Stomach (tissue), 9 donors: ENCODE results near the gene CTNNA1. TPM values are rescaled to one million over a fixed set of nuclear protein-coding genes. Genes with fewer than 3 reads are reported as not detected.

ENCODE experiments used
- DNase-seq, 2 donors: peaks; one replicate each; pipeline versions ENCODE4 v3.0.0 to v3.0.0-alpha.2; 2013 to 2019
- H3K27ac ChIP-seq, 5 donors: fragments of 200-600 bp in 4 of 5; sonication (generic) in 4 of 5; one replicate each; pipeline ENCODE4 v1.5.1; 2013 to 2019; ENCODE audit warnings: mild to moderate bottlenecking in 1 of 5, moderate library complexity in 1 of 5
- H3K27me3 ChIP-seq, 3 donors: fragments of 200-600 bp; sonication (generic); one replicate each; pipeline ENCODE4 v1.5.1; 2017 to 2019; ENCODE audit warnings: mixed run types in 1 of 3
- H3K36me3 ChIP-seq, 4 donors: fragments of 200-600 bp; sonication (generic); 1 replicate in 3 of 4; 2 replicates in 1 of 4; pipeline ENCODE4 v1.5.1; 2016 to 2019
- H3K4me1 ChIP-seq, 4 donors: fragments of 200-600 bp; sonication (generic); one replicate each; pipeline ENCODE4 v1.5.1; 2016 to 2019
- H3K4me3 ChIP-seq, 4 donors: fragments of 200-600 bp; sonication (generic) in 3 of 4; one replicate each; pipeline ENCODE4 v1.5.1; 2016 to 2019; ENCODE audit warnings: mild to moderate bottlenecking in 1 of 4
- H3K9me3 ChIP-seq, 4 donors: fragments of 200-600 bp; sonication (generic); one replicate each; pipeline ENCODE4 v1.5.1; 2016 to 2019
- CTCF ChIP-seq, 7 experiments: fragments of 450-650 bp in 4 of 7; fragments of 200-600 bp in 3 of 7; sonication (generic) in 3 of 7; IDR thresholded peaks; one replicate each; pipeline ENCODE4 v1.5.1; 2016 to 2019; ENCODE audit warnings: antibody characterized with exemption in 7 of 7, control low read depth in 2 of 7, mild to moderate bottlenecking in 1 of 7
- EP300 ChIP-seq: sonication (generic); formaldehyde crosslinking; IDR thresholded peaks from one replicate; pipeline ENCODE4 v1.6.1; 2017; ENCODE audit warnings: antibody characterized with exemption
- POLR2A ChIP-seq, 4 donors: fragments of 450-650 bp; IDR thresholded peaks; one replicate each; pipeline ENCODE4 v1.6.1; 2016; ENCODE audit warnings: antibody characterized with exemption in 4 of 4, control low read depth in 2 of 4, mild to moderate bottlenecking in 1 of 4, moderate library complexity in 1 of 4
- POLR2AphosphoS5 ChIP-seq, 3 donors: sonication (generic); formaldehyde crosslinking; IDR thresholded peaks; one replicate each; pipeline ENCODE4 v1.6.1; 2016; ENCODE audit warnings: antibody characterized with exemption in 3 of 3
- WGBS, 5 donors: extraction: QIAGEN DNeasy Blood & Tissue Kit in 3 of 5; methylation state at CpG; one replicate each; pipeline versions ENCODE4 v1.1.5 to v1.1.7; 2013 to 2018; 5-methylcytosine and 5-hydroxymethylcytosine counted together
- intact Hi-C: fragments of 100-400 bp; cut with DNase I; formaldehyde crosslinking; loops from one replicate; pipeline ENCODE4 v1.15.1; 2023; ENCODE audit warnings: low total_unique reads
- polyA plus RNA-seq, 3 donors: library from polyadenylated mRNA; stranded (reverse); fragments of 200-250 nt; gene quantifications; one replicate each; pipeline ENCODE4 v1.2.3, GENCODE V29; 2013
- total RNA-seq, 5 donors: library from RNA; depleted of rRNA; stranded (reverse); fragments of >200 nt; gene quantifications; one replicate each; pipeline versions ENCODE4 v1.1.0 to v1.2.3, GENCODE V29; 2014 to 2016
- donor health status: healthy with polysubstance abuse.
- donor health status: Bipolar disorder and iron deficiency.
- donor health status: healthy.

Gene CTNNA1
- total and polyA plus RNA-seq, 8 donors, result 88.7 to 531 (median 214) TPM

- Histone ChIP-seq H3K36me3 (peaks cover 0 to 75% (median 55%) of the 10 kb centered on the region in 4 donors), H3K9me3 (no peaks in the 10 kb centered on the region), H3K27ac (no peak overlapping the region), H3K4me3 (no peak overlapping the region), H3K4me1 (no peaks in the 10 kb centered on the region), H3K27me3 (no peaks in the 10 kb centered on the region)
- intact Hi-C loops, result no loop called here
- TF ChIP-seq POLR2AphosphoS5 (IDR thresholded peaks at IDR 0.05), result no peak
- no peak for TF ChIP-seq POLR2A (IDR thresholded peaks at IDR 0.05)
- TF ChIP-seq CTCF (IDR thresholded peaks at IDR 0.05), result no peak
- no peak for TF ChIP-seq EP300
- DNase-seq, result no peak
- WGBS, 5 donors, result 86 to 93% (median 89%) methylated on average over 4 of the region's 4 CpGs
Observed at GRCh38 chr5:138912093-138912492, 158.9 kb downstream of the CTNNA1 start.

- Histone ChIP-seq H3K27ac (no peak overlapping the region), H3K4me1 (no peaks in the 10 kb centered on the region), H3K9me3 (no peaks in the 10 kb centered on the region), H3K36me3 (peaks cover 0 to 73% (median 52%) of the 10 kb centered on the region in 4 donors), H3K4me3 (no peak overlapping the region), H3K27me3 (no peaks in the 10 kb centered on the region)
- intact Hi-C loops, result no loop called here
- TF ChIP-seq POLR2AphosphoS5 (IDR thresholded peaks at IDR 0.05) (no peak), EP300 (no peak), POLR2A (IDR thresholded peaks at IDR 0.05) (no peak), CTCF (IDR thresholded peaks at IDR 0.05) (no peak)
- DNase-seq, result no peak
- 95 to 97% (median 96%) methylated on average over 3 of the region's 3 CpGs for WGBS, 5 donors
Observed at GRCh38 chr5:138913773-138914172, 160.5 kb downstream of the CTNNA1 start.

DNA sequence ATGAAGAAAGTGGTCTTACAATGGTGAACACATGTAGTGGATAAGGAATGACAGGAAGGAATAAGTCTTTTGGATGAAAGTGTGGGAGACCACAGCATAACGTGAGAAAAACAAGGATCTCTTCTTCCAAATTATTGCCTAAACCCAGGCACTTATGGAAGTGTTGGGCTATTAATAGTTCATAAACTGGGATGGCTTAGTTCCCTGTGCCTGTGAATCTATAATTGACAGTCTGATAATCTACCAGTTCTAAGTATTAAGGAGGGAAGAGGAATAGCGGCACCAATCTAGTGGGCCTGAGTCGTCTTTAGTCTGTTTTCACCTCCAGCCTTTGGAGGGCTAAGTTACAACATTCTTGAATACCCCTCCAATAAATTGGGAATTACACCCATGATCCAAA, 161.1 kb downstream of the CTNNA1 start:
- no peaks in the 10 kb centered on the region for H3K4me1 ChIP-seq
- 95 to 98% (median 96%) methylated on average over 3 of the region's 3 CpGs for WGBS, 5 donors
- H3K4me3 ChIP-seq, result no peak overlapping the region
- no peaks in the 10 kb centered on the region for H3K9me3 ChIP-seq
- intact Hi-C loops, result no loop called here
- peaks cover 0 to 73% (median 53%) of the 10 kb centered on the region in 4 donors for H3K36me3 ChIP-seq
- TF ChIP-seq CTCF (IDR thresholded peaks at IDR 0.05) (no peak), EP300 (no peak), POLR2AphosphoS5 (IDR thresholded peaks at IDR 0.05) (no peak), POLR2A (IDR thresholded peaks at IDR 0.05) (no peak)
- DNase-seq, result no peak
- no peaks in the 10 kb centered on the region for H3K27me3 ChIP-seq
- H3K27ac ChIP-seq, result no peak overlapping the region

DNA sequence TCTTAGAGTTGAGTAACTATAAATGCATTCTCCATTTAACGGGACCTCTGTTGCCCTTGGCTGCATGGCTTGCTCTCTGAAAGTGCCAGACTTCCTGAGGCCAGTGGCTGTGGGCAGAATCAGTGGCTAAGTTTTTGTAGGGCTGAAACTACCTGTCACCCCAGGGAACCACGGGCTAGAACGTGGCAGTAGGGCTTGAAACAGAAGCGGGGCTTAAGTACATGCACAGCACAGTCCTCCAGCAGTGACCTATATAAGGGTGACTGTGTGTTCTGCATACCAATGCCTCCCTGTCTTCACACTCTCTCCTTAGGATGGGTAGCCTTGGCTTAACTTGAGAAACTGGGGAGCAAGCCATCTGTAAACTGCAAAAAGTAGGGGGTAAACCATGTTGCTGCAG, 165.5 kb downstream of the CTNNA1 start:
- WGBS, 5 donors, result 79 to 87% (median 84%) methylated on average over 4 of the region's 4 CpGs
- intact Hi-C loops, result no loop called here
- TF ChIP-seq CTCF (IDR thresholded peaks at IDR 0.05), result no peak
- no peak for TF ChIP-seq EP300
- TF ChIP-seq POLR2A (IDR thresholded peaks at IDR 0.05), result no peak
- TF ChIP-seq POLR2AphosphoS5 (IDR thresholded peaks at IDR 0.05), result no peak
- H3K9me3 ChIP-seq, result no peaks in the 10 kb centered on the region
- H3K4me1 ChIP-seq, result peaks cover 0 to 7% (median 4%) of the 10 kb centered on the region in 4 donors
- no peak overlapping the region for H3K27ac ChIP-seq
- DNase-seq, result no peak
- no peak overlapping the region for H3K4me3 ChIP-seq
- no peaks in the 10 kb centered on the region for H3K27me3 ChIP-seq
- H3K36me3 ChIP-seq, result peaks cover 0 to 59% (median 54%) of the 10 kb centered on the region in 4 donors
